ENCODE measurements around the gene CHAF1A.

- TF ChIP-seq CTCF (IDR thresholded peaks at IDR 0.05) (no peak), POLR2A (IDR thresholded peaks at IDR 0.05) (no peak)
Observed at GRCh38 chr19:4367336-4367723, 35.1 kb upstream of the CHAF1A start.
